HT1080 (cell line): Measurements from ENCODE around the gene ELAVL3. TPM values are rescaled to one million over a fixed set of nuclear protein-coding genes. Genes with fewer than 3 reads are reported as not detected.
"Not testable (repeated sequence)": the region's sequence is repeated elsewhere in the genome, so short reads cannot be mapped to it uniquely, and the experiment has no call there.

Experiments used
- DNase-seq: peaks from one replicate; pipeline ENCODE4 v3.0.0-alpha.2; 2015; ENCODE audit warnings: low read depth
- total RNA-seq: library from RNA; depleted of rRNA; stranded (reverse); fragments of >200 nt; shearing (Covaris generic); gene quantifications from 2 replicates; pipeline ENCODE4 v1.2.3, GENCODE V29; 2014

The ELAVL3 gene
- total RNA-seq, 1 experiment from 2014 or later: not detected

DNA sequence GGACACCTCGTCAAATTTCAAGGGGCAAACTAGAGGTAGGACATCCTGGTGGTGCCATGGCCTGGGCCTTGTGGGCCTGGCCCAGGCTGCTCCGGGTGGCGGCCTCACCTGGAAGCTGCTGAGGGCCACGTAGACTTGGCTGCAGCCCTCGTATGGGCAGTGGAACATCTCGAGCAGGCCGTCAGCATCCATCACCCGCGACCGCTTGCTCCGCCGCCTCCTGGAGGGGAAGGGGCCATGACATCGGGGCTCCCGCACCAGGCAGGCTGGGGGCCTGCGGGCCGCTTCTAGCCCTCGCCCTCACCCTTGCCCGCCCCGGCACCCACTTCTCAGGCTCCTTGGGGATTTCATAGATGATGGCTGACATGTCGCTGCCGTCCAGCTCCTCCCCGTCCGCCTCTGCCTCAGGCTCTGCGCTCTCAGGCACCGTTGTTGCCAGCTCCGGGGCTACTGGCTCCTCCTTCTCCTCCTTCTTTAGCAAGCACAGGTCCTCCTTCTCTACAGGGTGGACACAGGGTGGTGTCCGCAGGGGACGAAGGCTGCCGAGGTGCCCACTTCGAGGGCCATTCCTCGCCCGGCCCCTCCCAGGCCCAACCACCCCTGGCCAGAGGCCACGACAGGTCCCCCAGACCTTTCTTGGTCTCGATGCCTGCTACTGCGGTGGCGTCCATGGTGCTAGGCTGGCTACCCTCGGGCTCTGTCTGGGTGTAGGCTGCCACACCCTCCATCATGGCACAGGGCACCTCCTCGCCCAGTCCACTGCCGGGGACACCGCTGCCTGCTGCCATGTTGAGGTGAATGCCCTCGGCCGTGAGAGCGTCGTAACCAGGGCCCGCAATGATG is 6.0 kb upstream of the ELAVL3 start:
- no peak for DNase-seq

- no peak for DNase-seq
These were observed 4.5 kb upstream of the ELAVL3 start for GRCh38 chr19:11485245-11485837.

GRCh38 chr19:11483366-11484111 is 2.7 kb upstream of the ELAVL3 start:
- no peak for DNase-seq

DNA sequence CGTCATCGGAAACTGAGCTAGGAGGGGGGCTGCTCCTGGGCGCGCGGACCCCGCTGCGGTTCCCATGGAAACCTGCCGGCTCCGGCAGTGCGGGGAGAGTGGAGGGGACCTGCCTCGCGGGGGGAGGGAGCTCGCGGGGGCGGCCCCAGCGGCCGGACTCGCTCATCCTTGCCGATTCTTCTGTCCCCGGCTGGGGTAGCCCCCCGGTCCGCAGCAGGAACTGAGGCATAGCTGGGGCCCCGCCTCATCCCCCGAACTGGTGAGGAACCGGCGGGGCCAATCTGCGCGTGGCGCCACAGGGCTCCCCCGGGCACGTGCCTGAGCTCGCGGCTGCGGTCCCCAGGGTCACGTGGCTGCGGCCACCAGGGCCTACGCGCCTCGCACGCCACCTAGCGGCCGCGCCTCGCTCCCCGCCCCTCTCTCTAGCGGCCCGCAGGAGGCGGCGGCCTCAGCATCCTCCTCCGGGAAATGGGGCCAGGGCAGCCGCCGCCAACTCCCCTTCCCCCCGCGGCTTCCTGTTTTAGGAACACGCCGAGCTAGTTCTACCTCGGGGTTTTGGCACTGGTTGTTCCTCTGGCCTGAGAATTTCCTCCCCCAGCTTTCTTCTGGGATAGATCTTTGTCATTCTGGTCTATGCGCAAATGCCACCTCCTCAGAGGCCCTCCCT is 1.7 kb upstream of the ELAVL3 start:
- peak; percentile 77 for DNase-seq

DNA sequence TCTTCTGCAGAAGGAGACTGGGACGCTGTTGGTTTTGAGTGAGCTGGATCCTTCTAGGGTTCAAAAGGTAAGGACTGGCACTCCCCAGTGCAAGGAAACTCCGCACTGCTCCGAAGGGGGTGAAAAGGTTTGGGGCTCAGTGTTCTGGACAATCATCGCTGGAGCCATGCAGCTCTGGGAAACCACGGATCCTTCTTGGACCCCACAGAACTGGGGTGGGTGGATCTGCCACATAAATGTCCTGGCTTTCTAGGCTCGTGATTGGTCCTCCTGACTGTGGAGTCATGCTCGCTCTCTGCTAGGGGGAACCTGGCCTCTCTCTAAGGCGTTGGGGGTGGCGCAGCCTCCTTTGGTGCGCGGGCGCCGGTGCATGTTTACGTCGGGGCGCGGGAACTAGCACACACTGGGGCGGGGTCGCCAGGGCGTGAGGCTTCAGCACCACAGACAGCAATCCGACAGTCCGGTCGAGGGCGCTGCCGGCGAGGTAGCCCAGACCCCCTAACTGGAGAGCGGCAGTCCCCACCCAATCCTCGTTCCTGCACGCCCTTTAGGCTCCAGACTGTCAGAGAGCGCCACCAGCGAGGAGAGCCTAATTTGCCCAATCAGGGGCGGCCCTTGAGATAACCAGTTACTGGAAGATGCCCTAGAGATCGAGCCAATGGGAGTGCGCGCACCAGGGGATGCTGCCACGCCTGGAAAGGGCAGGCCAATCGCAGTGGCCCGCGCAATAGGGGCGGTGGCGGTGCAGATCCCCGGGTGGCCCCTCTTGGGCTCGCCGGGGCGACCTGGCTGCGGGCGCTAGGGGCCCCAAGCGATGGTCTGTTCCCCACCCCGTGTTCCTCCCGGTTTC is 913 bp upstream of the ELAVL3 start:
- DNase-seq: peak; percentile 56

GRCh38 chr19:11479898-11480714 is 740 bp downstream of the ELAVL3 start:
- DNase-seq: no peak

GRCh38 chr19:11479090-11479897 is 1.6 kb downstream of the ELAVL3 start:
- no peak for DNase-seq

- DNase-seq: no peak
These were observed 2.4 kb downstream of the ELAVL3 start for GRCh38 chr19:11478167-11479089.

GRCh38 chr19:11475861-11476260 is 5.0 kb downstream of the ELAVL3 start:
- DNase-seq: no peak

GRCh38 chr19:11475343-11475742 is 5.5 kb downstream of the ELAVL3 start:
- DNase-seq: peak; percentile 27

GRCh38 chr19:11473725-11474124 is 7.1 kb downstream of the ELAVL3 start:
- DNase-seq: no peak

DNA sequence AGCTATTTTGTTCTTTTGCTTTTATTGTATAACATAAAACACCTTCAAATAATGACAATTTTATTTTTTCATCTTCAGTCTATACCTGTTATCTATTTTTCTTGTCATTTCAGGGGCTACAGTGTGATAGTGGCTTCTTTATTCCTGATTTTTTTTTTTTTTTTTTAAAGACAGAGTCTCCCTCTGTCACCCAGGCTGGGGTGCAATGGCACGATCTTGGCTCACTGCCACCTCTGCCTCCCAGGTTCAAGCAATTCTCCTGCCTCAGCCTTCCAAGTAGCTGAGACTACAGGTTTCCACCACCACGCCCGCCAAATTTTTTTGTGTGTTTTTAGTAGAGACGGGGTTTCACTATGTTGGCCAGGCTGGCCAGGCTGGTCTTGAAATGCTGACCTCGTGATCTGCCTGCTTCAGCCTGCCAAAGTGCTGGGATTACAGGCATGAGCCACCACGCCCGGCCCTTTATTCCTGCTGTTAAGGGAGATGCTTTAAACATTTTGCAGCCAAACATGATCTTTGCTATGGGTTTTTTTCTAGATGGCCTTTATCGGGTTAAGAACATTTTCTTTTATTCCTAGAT is 12.5 kb downstream of the ELAVL3 start:
- not testable (repeated sequence) for DNase-seq

DNA sequence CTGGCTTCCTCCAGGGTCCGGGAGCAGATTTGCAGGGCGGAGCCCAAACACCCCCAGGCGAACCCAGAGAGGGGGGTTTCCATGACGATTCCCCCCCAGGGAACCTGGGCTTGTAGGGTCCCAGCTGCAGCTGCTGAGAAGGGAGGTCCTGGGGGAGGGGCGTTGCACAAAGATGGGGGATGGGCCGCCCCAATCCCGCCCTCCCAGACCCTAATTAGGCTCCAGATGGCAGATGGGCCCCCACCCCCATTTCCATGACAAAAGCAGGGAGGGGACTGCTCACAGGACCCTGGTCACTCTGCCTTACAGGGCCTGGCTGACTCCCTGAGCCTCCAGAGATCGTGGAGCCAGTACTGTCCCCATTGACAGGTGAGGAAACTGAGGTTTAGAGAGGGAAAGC is 15.2 kb downstream of the ELAVL3 start:
- DNase-seq: no peak

- DNase-seq: no peak
These were observed 16.2 kb downstream of the ELAVL3 start for GRCh38 chr19:11464333-11465265.

GRCh38 chr19:11463391-11463790 is 17.5 kb downstream of the ELAVL3 start:
- DNase-seq: no peak

- DNase-seq: no peak
These were observed 19.4 kb downstream of the ELAVL3 start for GRCh38 chr19:11461453-11461852.
